HG02852 (cell line): ENCODE data around the gene MLPH.

ENCODE experiments used
- ATAC-seq: cut with Tn5 transposase; IDR thresholded peaks from one replicate; pipeline ENCODE4 v1.9.1; 2021; ENCODE audit warnings: mild to moderate bottlenecking, moderate library complexity; ENCODE audit not compliant: unreplicated experiment

Gene MLPH

GRCh38 chr2:237496428-237496827, 9.4 kb downstream of the MLPH start:
- no peak for ATAC-seq

DNA sequence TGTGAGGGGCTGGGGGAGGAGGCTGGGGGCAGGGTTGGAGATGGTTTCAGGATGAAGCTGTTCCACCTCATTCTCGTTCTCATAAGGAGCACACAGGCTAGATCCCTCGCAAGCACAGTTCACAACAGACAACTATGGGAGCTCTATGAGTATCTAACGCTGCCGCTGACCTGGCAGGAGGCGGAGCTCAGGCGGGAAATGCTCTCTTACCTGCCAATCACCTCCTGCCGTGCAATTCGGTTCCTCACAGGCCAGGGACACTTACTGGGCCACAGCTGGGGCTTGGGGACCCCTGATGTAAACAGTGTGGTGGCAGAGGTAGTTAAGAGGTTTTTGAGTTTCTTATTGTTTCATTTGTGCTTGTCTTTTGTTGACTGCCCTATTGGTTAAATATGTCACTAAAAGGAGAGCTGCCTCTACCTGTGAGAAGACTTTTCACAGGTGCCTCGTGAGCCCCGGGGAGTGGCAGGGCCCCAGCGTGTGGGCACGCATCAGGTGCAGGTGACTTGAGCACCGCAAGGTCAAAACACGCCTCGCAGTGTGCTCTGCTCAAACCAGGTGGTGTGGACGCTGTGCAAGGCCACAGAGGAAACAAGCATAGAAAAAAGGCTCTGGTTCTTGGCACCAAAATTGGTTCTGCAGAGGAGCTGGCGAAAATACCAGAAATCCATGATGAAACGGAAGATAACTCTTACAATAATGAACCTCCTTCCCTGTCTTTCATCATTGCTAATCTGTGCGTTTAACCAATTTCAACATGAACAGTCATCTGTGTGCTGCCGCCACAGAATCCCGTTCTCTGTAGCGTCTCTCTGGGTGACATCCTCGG, 10.2 kb downstream of the MLPH start:
- ATAC-seq = no peak

GRCh38 chr2:237497838-237498186, 10.8 kb downstream of the MLPH start:
- ATAC-seq = no peak

DNA sequence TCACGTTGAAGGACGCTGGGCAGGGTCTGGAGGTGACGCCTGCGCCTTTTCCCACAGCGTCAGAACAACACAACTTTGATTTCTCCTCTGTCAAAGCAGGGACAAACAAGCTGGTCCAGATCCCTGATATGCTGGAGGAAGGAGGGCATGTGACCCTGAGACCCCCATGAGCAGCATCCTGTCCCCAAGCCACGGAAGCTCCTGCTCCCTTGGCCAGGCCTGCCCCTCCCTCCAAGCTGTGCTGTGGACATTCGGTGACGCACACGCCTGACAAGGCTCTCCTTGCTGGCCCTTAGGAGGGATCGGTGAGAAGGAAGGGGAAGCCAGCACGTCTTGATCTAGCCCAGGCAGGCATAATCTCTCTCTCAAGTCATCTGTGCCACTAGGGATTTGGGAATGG, 11.3 kb downstream of the MLPH start:
- ATAC-seq = no peak

- no peak for ATAC-seq
Observed at GRCh38 chr2:237500681-237501424, 13.8 kb downstream of the MLPH start.

DNA sequence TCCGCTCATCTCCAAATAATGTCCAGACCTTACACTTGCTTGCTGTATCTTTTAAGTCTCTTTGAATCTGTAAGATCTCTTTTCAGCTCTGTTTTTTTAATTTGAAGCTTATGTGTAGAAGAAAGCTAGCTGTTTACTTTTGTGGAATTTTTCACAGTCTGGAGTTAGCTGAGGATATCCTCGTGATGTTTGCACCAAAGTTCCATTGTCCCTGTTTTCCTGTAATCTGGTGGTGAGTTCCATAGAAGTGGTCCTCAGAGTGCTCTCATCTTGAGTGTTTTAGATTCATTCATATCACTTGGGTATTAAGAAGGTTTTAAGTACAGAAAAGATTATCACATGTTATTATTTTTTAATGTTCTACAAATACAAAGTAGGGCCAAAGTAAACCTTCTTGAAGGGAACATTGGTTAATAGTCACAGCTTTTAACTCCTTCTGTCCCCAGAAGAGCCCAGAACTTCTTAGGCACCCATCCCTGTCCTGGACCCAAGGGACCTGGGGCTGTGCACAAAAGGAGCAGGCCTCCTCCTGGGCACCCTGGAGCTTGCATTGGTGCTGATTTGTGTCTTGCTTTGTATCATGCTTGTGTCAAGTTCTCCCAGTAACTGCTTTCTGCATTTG, 15.0 kb downstream of the MLPH start:
- ATAC-seq = no peak

DNA sequence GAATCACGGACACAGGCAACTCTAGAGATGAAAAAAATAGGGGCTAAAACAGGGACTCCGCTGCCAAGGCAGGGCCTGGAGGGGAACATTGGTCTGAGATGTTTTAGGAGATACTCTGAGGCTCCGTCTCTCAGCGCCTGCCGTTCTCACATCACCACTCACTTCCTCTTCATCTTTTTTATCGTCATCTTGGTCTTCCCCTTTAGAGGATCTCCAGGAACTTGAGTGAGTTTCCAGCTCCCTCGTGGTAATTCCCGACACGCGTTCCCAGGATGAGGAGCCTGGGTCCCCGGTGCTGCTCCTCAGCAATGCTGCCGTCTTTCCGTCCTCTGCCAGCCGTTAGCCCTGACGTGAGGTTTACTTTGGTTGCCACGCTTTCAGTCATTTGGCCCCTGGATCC, 16.1 kb downstream of the MLPH start:
- no peak for ATAC-seq

- no peak for ATAC-seq
Observed at GRCh38 chr2:237505188-237505939, 18.3 kb downstream of the MLPH start.

- no peak for ATAC-seq
Observed at GRCh38 chr2:237507512-237507911, 20.5 kb downstream of the MLPH start.

- no peak for ATAC-seq
Observed at GRCh38 chr2:237508361-237508760, 21.3 kb downstream of the MLPH start.

GRCh38 chr2:237509151-237509550, 22.1 kb downstream of the MLPH start:
- no peak for ATAC-seq

DNA sequence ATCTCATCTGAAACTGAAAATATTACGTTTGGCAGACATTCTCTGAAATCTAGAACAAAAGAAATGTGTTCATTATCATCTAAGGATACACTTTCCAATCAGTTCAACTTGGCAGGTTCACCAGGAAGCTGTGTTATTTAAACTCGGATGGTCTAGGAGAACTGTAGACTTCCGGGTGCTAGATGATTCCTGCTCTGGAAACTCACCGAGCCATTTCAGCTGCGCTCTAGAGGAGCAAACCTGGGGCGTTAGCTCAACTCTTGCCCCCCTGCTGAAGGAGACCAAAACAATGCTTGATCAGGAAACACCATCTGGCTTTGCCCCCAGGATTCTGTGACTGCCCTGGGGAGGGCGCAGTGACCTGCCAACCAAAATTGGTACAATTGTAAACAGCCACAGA, 22.9 kb downstream of the MLPH start:
- no peak for ATAC-seq

GRCh38 chr2:237510502-237511217, 23.6 kb downstream of the MLPH start:
- no peak for ATAC-seq

DNA sequence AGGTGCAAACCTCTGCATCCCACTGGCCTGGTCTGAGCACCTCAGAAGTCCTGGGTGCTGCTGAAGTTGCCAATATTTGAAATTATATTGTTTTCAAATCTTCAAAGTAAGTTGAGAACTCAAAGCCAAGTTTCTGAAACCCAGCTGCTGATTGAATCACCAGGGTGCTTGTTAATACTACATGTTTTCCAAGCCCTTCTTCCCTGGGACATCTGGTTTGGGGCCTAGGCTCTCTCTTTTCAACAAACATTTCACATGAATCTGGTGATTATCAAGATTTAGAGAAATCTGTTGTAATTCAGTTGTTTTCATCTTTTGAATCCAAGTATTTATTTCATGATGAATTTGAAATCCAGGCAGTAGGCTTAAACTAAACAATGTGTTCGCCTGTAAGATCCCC, 24.4 kb downstream of the MLPH start:
- no peak for ATAC-seq

GRCh38 chr2:237511885-237512405, 24.9 kb downstream of the MLPH start:
- ATAC-seq = no peak

GRCh38 chr2:237512774-237513466, 25.9 kb downstream of the MLPH start:
- no peak for ATAC-seq

DNA sequence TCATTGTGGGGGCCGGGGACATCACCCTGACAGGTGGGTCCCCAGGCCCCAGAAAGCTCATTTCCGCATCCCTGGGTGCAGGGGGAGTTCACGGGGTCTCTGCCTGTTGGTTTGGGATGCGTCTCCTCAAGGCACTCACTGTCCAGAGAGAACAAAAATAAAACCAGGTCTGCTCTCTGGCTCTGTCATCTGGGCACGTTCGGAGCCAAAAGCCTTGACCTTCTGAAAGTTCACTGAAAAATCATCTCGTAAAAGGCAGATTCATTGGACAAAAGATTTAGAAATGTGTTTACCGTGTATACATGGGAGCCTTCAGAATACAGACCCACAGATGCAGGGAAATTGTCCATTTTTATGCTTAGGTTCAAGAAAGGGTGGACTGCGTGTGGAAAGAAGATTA, 26.6 kb downstream of the MLPH start:
- ATAC-seq = no peak

DNA sequence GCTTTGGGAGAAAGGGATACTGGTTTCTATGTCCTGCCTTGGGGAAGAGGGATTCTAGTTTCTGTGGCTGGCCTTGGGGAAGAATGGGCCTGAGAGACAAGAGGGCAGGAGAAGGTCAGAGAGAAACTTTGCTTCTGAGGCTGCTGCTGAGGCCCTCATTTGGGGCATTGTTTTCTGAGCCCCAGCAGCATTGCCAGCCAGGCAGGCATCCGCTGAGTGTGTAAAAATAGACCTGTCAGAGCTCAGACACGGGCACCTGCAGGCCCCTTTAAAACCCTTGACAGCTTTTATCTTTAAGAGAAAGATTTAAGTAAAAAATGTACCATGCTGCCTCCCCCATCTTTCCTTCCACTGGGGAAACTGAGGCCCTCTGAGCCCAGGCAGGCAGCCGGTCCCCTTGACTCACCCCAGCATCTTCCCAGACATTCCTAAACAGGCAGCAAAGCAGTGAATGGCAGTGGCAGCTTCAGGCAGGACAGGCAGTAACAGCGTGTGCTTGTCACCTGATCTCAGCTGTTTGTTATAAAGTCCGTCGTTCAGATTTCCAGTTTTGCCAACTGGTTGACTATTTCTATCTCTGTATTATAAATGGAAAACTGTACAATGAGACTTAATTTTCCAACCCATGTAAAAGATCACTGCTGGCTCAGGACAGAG, 27.6 kb downstream of the MLPH start:
- no peak for ATAC-seq

GRCh38 chr2:237515166-237515565, 28.1 kb downstream of the MLPH start:
- no peak for ATAC-seq
